ENCODE data around the gene KLF7.
"Not testable (repeated sequence)": the region's sequence is repeated elsewhere in the genome, so short reads cannot be mapped to it uniquely, and the experiment has no call there.

GRCh38 chr2:207037023-207037422, 128.7 kb downstream of the KLF7 start:
- TF ChIP-seq, protein P1, sequence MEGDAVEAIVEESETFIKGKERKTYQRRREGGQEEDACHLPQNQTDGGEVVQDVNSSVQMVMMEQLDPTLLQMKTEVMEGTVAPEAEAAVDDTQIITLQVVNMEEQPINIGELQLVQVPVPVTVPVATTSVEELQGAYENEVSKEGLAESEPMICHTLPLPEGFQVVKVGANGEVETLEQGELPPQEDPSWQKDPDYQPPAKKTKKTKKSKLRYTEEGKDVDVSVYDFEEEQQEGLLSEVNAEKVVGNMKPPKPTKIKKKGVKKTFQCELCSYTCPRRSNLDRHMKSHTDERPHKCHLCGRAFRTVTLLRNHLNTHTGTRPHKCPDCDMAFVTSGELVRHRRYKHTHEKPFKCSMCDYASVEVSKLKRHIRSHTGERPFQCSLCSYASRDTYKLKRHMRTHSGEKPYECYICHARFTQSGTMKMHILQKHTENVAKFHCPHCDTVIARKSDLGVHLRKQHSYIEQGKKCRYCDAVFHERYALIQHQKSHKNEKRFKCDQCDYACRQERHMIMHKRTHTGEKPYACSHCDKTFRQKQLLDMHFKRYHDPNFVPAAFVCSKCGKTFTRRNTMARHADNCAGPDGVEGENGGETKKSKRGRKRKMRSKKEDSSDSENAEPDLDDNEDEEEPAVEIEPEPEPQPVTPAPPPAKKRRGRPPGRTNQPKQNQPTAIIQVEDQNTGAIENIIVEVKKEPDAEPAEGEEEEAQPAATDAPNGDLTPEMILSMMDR (IDR thresholded peaks at IDR 0.05): not testable (repeated sequence)
- TF ChIP-seq ZFX (IDR thresholded peaks at IDR 0.05; ENCODE audit: borderline replicate concordance): not testable (repeated sequence)

All from 22Rv1 (cell line).